VCaP (cell line): Measurements from ENCODE around the gene SORCS1.

Experiments used
- H3K27ac ChIP-seq: fragments of 450-650 bp; 2 replicates; pipeline ENCODE4 v1.5.1; 2017
- TF ChIP-seq, protein P1 (sequence below): fragments of 450-650 bp; conservative IDR thresholded peaks from 2 replicates; pipeline ENCODE4 v1.5.1; 2017; ENCODE audit warnings: mild to moderate bottlenecking, moderate library complexity

SORCS1 gene

GRCh38 chr10:106761906-106762305 lies 402.6 kb downstream of the SORCS1 start:
- TF ChIP-seq, protein P1, sequence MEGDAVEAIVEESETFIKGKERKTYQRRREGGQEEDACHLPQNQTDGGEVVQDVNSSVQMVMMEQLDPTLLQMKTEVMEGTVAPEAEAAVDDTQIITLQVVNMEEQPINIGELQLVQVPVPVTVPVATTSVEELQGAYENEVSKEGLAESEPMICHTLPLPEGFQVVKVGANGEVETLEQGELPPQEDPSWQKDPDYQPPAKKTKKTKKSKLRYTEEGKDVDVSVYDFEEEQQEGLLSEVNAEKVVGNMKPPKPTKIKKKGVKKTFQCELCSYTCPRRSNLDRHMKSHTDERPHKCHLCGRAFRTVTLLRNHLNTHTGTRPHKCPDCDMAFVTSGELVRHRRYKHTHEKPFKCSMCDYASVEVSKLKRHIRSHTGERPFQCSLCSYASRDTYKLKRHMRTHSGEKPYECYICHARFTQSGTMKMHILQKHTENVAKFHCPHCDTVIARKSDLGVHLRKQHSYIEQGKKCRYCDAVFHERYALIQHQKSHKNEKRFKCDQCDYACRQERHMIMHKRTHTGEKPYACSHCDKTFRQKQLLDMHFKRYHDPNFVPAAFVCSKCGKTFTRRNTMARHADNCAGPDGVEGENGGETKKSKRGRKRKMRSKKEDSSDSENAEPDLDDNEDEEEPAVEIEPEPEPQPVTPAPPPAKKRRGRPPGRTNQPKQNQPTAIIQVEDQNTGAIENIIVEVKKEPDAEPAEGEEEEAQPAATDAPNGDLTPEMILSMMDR, result no peak
- no peak overlapping the region for H3K27ac ChIP-seq

GRCh38 chr10:106757521-106757920 lies 407.0 kb downstream of the SORCS1 start:
- no peak overlapping the region for H3K27ac ChIP-seq
- TF ChIP-seq, protein P1, result no peak

GRCh38 chr10:106751091-106751490 lies 413.4 kb downstream of the SORCS1 start:
- TF ChIP-seq, protein P1, result no peak
- no peak overlapping the region for H3K27ac ChIP-seq

DNA sequence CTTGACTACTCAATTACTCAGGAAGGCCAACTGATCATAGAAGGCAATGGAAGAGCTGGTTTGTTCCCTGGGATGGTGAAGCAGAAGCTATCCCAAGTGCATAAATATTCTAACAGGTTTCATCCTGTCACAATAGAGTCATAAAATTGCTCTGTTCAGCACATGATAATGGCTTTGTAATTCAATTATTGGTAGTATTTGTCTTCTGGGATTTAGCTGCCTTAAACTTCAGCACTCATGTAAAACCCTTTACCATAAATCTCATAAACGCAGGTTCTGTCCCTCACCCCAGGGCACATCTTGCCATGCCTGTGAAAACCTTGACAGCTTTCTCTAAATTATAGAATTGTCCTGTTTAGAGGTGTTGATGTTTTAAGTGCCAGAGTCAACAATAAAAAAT lies 417.6 kb downstream of the SORCS1 start:
- TF ChIP-seq, protein P1, result no peak

DNA sequence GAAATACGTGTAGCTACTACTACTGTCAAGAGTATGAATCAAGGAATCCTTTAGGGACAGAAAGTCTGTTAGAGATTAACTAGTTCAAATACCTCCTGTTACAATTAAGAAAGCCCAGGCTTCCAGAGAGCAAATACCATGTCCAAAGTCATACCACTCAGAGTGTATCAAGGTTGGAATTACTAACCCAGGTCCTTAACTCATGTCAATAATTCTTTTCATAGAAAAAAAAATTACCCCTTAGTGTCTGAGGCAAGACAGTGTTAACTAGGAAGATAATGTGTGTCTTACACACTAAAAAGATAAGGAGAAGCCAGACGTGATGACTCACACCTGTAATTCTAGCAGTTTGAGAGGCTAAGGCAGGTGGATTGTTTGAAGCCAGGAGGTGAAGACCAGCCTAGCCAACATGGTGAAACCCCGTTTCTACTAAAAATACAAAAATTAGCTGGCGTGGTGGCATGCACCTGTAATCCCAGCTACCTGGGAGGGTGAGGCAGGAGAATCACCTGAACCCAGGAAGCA lies 423.4 kb downstream of the SORCS1 start:
- TF ChIP-seq, protein P1, result no peak
- H3K27ac ChIP-seq, result no peak overlapping the region

More for the DNA sequence above, 417.6 kb downstream of the SORCS1 start:
- H3K27ac ChIP-seq, result no peak overlapping the region

DNA sequence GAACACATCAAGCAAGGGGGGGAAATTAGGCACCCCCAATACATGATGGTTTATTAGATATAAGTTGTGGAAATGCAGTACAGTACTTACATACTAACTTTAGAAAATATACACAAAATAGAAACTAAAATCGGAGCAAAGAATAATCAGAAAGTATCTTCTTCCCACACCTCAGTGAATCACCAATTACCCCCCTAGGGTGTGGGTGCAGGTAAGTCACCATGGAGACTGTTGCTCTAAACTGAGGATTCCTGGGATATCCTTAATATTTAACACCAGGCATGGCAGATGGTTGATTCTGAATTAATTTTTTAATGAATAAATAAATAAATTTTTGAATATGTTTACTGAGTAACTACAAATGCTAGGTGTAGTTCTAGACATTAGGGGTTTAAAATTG lies 424.4 kb downstream of the SORCS1 start:
- H3K27ac ChIP-seq, result no peak overlapping the region
- TF ChIP-seq, protein P1, result no peak

- TF ChIP-seq, protein P1, result no peak
- H3K27ac ChIP-seq, result no peak overlapping the region
These were observed 430.3 kb downstream of the SORCS1 start for GRCh38 chr10:106734220-106734619.
